IPS-NIHi7 (cell line): ENCODE results near the gene ITPRIP.

Experiments used
- DNase-seq: peaks from one replicate; pipeline ENCODE4 v3.0.0; 2012; ENCODE audit warnings: mixed read lengths; ENCODE audit errors: extremely low spot score

Gene ITPRIP

DNA sequence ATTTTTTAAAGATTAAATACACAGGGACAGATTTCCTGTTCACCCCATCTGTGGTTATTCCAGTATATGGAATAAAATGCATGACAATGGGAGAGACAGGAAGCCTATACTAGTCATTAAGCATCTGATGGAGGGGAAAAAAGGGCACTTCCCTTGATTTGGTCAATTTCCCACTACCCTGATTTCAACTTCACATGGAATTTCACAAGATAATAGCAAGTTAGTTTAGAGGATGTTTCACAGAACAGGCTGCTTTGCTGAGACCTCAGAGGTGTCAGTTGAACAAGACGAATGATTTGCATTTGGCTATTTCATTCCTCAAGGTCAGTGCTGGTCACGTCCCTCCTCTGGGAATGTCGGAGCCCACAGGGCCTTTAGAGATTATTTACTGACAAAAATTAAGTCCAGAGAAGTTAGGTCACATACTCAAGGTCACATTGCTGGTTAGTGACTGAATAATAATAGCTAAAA lies 4.7 kb upstream of the ITPRIP start:
- DNase-seq, result no peak

- no peak for DNase-seq
Observed at GRCh38 chr10:104340641-104341040, 2.4 kb upstream of the ITPRIP start.

DNA sequence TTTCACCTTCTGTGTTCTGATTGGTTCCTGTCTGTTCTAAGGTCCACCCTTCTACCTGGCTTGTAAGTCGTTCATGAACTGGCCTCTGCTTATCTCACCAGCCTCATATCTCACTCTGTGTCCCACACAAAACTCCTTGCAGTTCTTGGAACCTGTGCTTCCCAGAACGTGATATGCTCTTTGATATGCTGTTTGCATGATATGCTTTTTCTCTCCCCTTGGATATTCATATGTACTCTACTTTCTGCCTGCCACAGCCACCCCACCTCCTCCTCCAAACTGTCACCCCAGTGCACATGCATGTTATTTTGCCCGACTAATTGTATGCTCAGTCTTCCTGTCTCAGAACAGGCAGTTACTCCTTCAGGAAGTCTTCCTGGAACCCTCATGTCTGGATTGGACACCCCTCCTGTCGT lies 1.9 kb upstream of the ITPRIP start:
- DNase-seq, result no peak

- no peak for DNase-seq
Observed at GRCh38 chr10:104339469-104340110, 1.3 kb upstream of the ITPRIP start.

- DNase-seq, result no peak
Observed at GRCh38 chr10:104337521-104337984, 712 bp downstream of the ITPRIP start.

DNA sequence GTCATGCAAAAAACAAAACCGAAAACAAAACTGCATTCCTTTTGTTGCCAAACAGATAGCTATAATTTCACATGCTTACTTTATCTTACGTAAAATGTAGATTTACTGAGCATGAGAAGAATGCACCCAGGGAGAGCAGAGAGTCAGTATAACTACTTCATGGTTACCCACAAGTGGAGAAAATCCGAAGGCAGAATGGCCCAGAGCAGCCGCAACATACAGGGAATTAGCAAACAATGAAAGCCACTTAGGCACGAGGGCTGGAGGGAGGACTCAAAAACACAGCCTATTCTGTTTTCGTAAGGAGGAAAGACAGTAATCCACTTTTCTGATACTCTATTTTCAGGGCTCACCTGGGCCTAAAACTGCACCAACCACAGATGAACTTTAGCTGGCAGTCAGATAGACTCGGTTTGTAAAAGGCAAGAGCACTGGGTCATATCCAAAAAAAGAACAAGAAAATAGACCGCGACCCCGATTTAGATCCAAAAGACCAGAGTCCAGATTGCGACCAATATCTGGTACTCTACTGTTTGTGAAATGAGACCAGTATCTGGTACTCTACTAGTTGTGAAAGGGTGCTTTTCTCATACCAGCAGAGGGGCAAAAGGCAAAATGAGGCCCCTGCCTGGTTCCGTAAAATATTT lies 1.3 kb downstream of the ITPRIP start:
- DNase-seq, result no peak

DNA sequence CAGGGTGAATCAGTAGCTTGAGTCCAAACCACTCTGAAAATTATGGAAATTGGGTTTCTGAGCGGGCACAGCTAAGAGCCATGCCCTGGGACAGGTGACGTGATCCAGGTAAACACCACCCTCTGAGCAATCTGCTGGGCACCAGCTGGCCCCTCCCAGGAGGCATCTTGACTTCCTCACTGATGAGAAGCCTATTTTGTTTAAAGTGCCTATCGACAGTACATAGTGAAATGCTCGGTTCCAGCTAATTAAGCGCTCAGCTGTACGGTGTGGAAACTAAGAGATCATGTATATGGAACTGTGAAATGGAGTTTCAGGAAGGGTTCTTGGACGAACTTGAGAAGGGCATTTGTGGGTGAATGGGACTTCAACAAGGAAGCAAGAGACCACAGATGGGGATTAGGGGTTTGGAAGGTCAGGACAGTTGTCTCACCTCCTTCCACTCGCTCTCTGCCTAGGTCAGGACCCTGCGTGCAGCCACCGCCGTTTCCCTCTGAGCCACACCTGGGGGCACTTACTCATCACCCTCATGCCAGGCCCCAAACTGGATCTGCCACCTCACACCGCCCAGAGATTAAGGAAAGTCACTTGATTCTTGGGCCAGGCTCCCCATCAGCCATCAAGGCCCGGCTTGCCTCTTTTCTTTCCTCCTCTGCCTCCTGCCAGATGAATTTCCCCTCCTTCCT lies 3.2 kb downstream of the ITPRIP start:
- DNase-seq, result no peak

- no peak for DNase-seq
Observed at GRCh38 chr10:104334561-104334960, 3.7 kb downstream of the ITPRIP start.

- no peak for DNase-seq
Observed at GRCh38 chr10:104333728-104334373, 4.4 kb downstream of the ITPRIP start.

DNA sequence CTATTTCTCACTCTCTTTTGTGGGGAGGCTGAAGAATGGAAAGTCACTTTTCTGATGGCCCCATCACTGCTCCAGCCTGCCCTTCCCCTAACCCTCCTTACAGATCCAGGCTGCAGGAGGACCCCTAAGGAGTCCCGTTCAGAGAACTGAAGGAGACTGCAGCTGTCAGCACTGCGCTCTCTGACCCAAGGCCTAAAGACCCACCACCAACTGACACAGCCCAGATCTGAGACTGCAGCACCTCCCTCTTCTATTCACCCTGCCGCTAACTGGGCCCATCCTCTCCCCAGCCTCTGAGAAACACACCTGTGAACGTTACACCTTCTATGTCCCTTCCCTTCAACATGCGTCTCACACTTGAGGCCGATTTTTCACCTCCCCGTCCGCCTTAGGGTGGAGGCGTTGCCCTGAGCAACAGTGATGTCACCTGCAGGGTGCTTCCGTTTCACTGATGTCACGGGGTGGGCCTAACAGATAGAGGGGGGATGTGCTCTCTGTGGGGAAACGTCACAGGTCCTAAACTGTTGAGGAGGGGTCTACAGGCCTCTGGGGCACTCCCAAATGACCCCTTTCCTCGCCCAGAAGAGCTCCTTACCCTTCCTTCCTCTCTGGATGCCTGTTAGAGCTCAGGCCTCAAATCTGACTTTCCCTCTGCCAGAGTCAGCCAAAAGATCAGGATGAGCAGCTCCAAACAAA lies 5.1 kb downstream of the ITPRIP start:
- DNase-seq, result no peak

GRCh38 chr10:104332243-104333031 lies 5.8 kb downstream of the ITPRIP start:
- no peak for DNase-seq

- DNase-seq, result peak; percentile 54
Observed at GRCh38 chr10:104331208-104331838, 6.9 kb downstream of the ITPRIP start.

DNA sequence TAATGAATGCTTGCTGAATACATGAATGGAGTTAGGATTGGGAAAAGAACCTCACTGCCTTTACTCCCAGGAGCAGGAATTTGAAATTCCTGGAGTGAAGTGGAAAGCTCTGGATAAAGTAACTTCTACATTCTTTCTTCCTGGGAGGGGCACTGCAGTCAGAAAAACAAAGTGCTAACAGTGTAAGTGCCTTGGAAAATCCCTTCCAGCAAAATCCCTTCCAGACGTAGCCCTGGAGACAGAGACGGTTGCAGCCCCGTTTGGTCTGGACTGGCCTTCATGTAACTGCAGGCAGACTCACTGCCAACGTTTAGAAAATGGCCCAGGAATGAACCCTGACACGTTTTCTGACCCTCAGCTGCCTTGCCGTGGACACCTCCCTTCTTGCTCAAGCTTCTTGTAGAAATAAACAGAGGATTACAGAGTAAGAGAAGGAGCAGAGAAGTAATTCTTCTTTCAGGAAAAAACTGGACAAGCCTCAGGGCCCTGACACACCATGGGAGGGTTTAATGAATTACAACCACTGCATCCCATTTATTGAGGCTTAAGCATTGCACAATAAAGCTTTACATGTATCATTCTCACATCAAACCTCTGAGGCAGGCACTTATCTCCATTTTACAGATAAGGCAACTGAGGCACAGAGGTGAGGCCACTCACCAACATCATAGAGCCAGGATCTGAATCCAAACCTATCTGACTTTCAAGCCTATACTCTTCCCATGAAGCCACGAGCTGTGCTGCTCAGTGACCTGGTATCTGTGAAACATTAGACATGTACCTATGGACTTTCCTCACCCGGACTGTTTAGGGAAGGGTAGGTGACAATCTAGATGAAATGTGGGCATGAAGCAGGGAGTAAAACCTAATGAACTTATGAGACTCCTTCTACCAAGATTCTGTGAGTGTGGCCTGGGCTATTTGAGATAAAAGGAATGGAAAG lies 7.8 kb downstream of the ITPRIP start:
- DNase-seq, result no peak

GRCh38 chr10:104329735-104330134 lies 8.5 kb downstream of the ITPRIP start:
- DNase-seq, result no peak

- no peak for DNase-seq
Observed at GRCh38 chr10:104328896-104329710, 9.2 kb downstream of the ITPRIP start.

DNA sequence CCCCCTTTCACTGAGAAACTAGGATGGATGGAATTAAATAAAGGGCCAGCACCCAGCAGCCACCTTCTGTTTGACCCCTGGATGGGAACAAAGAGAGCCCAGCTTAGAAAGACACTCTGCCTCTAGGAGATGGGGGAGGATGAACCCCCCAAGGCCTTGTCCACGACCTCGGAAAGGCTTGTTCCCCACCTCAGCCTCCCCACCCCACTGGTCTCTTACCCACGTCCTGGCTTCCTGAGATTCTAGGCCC lies 9.7 kb downstream of the ITPRIP start:
- DNase-seq, result no peak

DNA sequence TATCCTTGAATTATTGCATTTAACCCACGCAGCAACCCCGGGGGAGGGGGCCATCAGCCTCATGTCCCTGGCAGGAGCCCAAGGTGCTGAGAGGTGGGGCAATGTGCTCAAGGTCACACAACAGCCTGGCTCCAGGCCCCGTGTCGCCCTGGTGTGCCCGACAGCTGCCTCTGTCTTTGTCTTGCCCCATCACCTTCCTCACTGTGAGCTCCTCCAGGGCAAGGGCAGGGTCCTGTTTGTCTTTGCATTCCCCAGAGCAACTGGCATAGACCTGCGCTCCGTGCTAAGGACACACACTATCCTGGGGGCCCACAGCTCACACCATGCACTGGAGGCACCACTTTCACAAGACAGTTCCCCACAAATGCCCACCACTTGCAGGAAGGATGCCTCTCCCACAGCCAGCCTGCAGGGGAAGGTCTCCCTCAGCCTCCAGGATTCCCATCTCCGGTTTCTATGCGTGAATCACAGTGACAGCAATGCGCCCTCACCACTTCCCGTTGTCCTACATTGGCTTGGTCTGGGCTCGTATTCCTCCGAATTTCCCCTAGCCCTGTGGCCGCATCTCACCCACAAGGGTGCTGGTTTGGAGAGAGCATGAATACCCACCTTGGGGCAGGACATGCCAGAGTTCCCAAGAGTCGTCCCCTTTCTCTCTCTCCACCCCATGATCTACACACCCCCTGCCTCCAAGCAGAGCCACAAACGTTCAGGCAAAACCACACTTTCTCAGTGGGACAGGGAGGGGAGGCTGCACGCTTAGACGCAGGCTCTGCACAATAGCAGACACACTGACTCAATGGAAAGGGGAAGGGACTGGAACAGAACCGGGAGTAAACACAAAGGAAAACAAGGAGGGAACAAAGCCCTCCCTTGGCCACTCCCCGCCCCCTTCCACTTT lies 10.3 kb downstream of the ITPRIP start:
- no peak for DNase-seq
